GM10847 (cell line): ENCODE data around the gene NEK10.

Experiments
- POLR2A ChIP-seq: IDR thresholded peaks from 2 replicates; pipeline ENCODE4 v1.6.1; 2011; ENCODE audit not compliant: insufficient read length; ENCODE audit errors: extremely low read depth

The NEK10 gene

GRCh38 chr3:27357665-27358258, 11.4 kb downstream of the NEK10 start:
- TF ChIP-seq POLR2A = no peak

- no peak for TF ChIP-seq POLR2A
These were observed 12.2 kb downstream of the NEK10 start for GRCh38 chr3:27356976-27357375.

DNA sequence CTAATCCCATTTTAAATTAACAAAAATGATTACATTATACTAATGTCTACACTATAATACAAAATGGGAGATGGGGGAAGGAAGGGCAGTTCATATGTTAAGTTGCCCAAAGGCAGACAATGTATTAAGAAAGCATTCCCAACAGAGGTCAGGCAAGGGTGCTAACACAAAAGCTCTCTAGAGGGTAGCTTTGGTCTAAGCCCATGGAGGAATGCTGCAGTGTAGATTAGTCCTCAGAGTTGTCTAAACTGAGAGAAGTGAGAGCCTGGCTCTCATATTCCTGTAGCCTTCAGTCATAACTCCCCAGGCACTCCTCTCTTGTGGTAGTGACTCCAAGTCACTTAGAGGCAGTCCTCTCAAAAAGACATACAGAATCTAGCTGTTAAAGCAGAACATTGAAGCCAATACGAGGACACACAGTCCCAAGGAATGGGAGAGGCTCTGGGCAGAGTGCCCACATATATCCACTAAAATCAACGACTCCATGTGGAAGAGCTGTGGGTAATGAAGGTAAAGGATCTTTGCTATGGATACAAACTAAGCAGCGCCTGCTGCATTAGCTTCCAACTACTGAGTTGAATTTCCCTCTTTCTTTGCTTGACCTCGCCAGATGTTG, 14.5 kb downstream of the NEK10 start:
- no peak for TF ChIP-seq POLR2A

GRCh38 chr3:27354161-27354560, 15.0 kb downstream of the NEK10 start:
- TF ChIP-seq POLR2A = no peak

DNA sequence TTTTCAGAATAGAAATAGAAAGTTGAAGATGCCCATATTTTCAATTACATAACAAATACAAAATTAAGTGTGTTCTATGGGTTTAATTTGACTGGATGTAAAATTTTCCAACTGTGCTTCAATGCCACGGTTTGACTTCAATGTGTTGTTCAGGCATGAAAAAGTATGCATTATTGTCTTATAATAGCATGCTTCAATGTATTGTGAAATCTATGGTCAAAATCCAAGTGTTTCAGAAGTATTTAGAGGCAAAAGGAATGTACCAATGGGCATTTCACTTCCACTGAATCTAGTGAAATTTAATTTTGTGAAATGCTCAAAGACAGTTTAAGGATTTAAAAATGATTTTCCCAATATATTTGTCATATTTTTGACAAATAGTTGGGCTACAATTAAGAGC, 16.0 kb downstream of the NEK10 start:
- TF ChIP-seq POLR2A = no peak

DNA sequence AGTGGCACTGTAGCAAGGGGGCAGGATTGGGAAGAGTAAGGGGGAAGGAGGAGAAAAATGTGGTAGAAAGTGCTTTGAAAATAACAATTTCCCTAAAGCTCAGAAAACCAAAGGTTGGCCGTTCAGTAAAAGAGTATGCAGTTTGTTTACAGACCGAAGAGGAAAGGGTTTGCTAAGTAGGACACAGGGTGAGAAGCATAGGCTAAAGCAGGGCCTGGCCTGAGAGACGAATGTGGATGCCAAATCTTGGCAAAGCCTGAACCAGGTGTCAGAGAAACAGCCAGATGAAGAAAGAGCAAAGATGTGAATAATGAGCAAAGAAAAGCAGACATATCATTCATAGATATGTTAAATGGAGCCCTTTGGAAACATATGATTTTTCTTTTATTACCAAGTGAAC, 17.1 kb downstream of the NEK10 start:
- no peak for TF ChIP-seq POLR2A

DNA sequence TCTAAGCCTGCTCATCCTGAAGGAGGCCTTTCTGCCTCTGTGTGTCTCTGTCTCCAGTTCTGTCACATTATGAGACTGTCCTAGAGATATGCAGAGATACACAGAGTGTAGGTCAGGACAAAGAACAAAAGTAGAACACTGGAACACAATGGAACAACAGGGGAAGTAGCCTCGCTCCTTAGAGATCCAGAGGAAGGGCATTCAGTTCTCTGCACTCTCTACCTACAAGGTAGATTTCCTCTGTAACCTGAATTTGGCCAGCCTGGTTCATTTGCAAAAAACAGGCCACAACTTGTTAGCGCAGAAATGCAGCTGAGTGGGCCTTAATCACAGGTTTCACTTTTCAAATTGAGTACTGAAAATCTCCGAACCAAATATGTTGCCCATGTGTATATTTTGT, 19.4 kb downstream of the NEK10 start:
- no peak for TF ChIP-seq POLR2A

GRCh38 chr3:27345959-27346865, 23.0 kb downstream of the NEK10 start:
- TF ChIP-seq POLR2A = no peak

- TF ChIP-seq POLR2A = no peak
These were observed 23.7 kb downstream of the NEK10 start for GRCh38 chr3:27345493-27345892.

DNA sequence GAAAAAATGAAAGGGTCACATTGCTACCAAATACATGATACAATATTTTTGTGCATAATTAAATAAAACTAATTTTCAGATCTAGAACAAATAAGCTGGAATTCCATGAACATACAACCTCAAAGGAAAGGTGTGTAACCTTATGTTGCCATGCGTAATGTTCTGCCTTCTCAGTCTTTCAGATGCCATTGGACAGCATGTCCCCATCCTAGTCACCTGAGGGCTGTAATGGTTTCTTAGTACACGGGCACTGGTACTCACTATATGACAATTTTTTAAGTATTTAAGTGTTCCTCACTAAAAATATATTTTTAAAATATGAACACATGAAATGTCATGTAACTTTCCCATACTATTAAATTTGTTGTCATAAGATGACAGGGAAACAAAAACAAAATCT, 24.1 kb downstream of the NEK10 start:
- no peak for TF ChIP-seq POLR2A

DNA sequence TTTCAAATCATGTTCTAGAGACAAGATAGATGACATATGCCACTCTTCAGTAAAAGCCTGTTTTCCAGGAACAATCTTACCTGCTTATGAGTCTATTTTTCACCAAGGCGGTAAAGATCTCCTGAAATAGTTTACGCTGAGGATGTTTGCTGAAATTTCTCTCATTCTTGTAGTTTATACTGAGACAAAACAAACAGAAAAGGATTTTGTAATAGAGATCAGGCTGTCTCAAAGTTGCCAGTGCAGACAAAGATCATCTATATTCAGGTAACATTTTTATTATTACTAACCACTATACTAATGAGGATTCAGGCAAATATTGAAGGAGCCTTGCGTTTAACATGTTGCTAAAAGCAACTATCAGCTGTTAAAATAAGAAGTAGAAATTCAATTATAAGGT, 25.0 kb downstream of the NEK10 start:
- no peak for TF ChIP-seq POLR2A

GRCh38 chr3:27342267-27342666, 26.9 kb downstream of the NEK10 start:
- TF ChIP-seq POLR2A = no peak

GRCh38 chr3:27340534-27340933, 28.6 kb downstream of the NEK10 start:
- TF ChIP-seq POLR2A = no peak

GRCh38 chr3:27335571-27335970, 33.6 kb downstream of the NEK10 start:
- TF ChIP-seq POLR2A = no peak

- no peak for TF ChIP-seq POLR2A
These were observed 35.3 kb downstream of the NEK10 start for GRCh38 chr3:27333843-27334242.

DNA sequence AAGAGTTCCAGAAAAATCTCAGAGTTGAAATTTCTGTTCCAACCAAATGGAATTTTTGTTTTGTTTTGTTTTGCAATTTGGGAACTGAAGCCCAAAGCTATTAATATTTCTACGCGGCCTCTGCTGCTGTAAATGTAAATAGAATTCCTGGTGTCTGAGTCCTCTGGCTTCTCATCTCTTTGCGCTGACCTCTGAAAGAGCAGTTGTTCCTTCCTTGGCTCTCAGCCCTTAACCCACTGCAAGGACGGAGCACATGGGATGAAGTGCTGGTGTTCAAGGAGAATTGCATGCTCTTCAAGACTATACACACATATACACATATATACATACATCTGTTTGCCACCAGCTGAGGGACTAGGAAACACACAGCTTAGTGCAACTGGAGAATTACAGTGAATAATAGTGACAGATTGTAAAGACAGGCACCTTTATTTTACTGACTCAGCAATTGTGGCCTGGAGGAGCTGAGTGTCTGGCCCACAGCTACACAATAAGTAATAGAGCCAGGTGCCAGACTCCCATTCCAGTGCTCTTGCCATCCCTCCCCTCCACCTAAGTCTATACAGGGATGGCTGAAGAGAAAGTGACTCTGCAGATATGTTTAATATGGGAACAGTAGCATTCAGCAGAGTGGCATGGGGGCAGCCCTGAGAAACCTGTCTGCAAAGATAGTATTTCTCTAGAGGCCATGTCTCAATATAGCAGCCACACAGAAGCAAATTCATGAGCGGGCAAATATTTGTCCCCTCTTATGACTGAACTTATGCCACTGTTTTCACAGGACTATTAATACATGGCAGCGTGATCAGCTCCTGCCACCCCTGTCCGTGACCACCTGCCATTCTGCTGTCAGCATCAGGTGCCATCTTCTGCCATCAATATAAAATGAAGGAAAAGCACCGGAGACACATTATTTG, 42.3 kb downstream of the NEK10 start:
- TF ChIP-seq POLR2A = no peak

DNA sequence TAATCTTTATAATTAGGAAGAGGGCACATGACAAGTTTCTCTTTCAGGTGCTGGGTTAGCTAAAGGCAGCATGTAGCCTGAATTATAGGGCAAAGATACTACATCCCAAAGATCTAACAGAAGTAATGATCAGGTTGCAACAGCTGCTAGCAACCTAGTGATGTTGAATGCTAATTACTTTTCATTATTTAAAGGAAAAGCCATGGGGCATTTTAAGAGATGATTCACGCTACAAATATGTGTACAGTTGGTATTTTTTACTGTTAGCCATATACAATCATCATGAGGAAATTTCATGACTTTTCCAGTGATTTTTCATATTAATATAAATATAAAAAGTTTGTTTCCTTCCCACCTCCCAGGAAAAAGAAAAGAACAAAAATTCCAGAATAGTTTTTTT, 43.0 kb downstream of the NEK10 start:
- no peak for TF ChIP-seq POLR2A
